PFSK-1 (cell line): ENCODE measurements around the gene STK39.

ENCODE experiments used
- POLR2AphosphoS5 ChIP-seq: IDR thresholded peaks from 2 replicates; pipeline ENCODE4 v1.6.1; 2012; ENCODE audit warnings: low read depth, mild to moderate bottlenecking, control low read depth, low read length, moderate library complexity
- SIN3A ChIP-seq: IDR thresholded peaks from 2 replicates; pipeline ENCODE4 v1.6.1; 2012; ENCODE audit warnings: mild to moderate bottlenecking, low read length, moderate library complexity, borderline replicate concordance; ENCODE audit not compliant: insufficient read depth
- TAF1 ChIP-seq: IDR thresholded peaks from 2 replicates; pipeline ENCODE4 v1.6.1; 2012; ENCODE audit warnings: low read length, control low read depth, borderline replicate concordance; ENCODE audit not compliant: insufficient read depth

GRCh38 chr2:168076731-168077130 lies 170.7 kb downstream of the STK39 start:
- no peak for TF ChIP-seq POLR2AphosphoS5
- no peak for TF ChIP-seq SIN3A
- TF ChIP-seq TAF1: no peak
